ENCODE measurements around the gene SENP7.

- TF ChIP-seq NFRKB (IDR thresholded peaks at IDR 0.05) (no peak), SP1 (IDR thresholded peaks at IDR 0.05) (no peak), ELF4 (IDR thresholded peaks at IDR 0.05) (no peak), BHLHE40 (IDR thresholded peaks at IDR 0.05; ENCODE audit: borderline replicate concordance) (no peak), LEF1 (IDR thresholded peaks at IDR 0.05; ENCODE audit: borderline replicate concordance) (no peak), SUZ12 (IDR thresholded peaks at IDR 0.05) (no peak), PKNOX1 (IDR thresholded peaks at IDR 0.05) (no peak), ARNT (IDR thresholded peaks at IDR 0.05) (no peak), TARDBP (IDR thresholded peaks at IDR 0.05) (no peak), ZNF384 (IDR thresholded peaks at IDR 0.05) (no peak), CTBP1 (IDR thresholded peaks at IDR 0.05; ENCODE audit: borderline replicate concordance) (no peak)
These were observed 22.2 kb upstream of the SENP7 start for GRCh38 chr3:101535221-101535620.

Measured in HEK293T (cell line).